ENCODE measurements around the gene KCNT1.

GRCh38 chr9:135729480-135729879 is 27.5 kb downstream of the KCNT1 start:
- TF ChIP-seq ESRRA (IDR thresholded peaks at IDR 0.05; ENCODE audit: borderline replicate concordance, low read length) (no peak), POLR2A (IDR thresholded peaks at IDR 0.05; ENCODE audit: low read length) (no peak), CTCF (IDR thresholded peaks at IDR 0.05) (no peak), MAZ (IDR thresholded peaks at IDR 0.05; ENCODE audit: borderline replicate concordance, low read depth, low read length) (no peak), NR3C1 (IDR thresholded peaks at IDR 0.05) (no peak), USF2 (IDR thresholded peaks at IDR 0.05) (no peak), RAD21 (conservative IDR thresholded peaks at IDR 0.05 in 1 of 2, IDR thresholded peaks at IDR 0.05 in 1 of 2) (no peak), SREBF2 (IDR thresholded peaks at IDR 0.05) (no peak), JUN (IDR thresholded peaks at IDR 0.05) (no peak)
- TF ChIP-seq, protein P1, sequence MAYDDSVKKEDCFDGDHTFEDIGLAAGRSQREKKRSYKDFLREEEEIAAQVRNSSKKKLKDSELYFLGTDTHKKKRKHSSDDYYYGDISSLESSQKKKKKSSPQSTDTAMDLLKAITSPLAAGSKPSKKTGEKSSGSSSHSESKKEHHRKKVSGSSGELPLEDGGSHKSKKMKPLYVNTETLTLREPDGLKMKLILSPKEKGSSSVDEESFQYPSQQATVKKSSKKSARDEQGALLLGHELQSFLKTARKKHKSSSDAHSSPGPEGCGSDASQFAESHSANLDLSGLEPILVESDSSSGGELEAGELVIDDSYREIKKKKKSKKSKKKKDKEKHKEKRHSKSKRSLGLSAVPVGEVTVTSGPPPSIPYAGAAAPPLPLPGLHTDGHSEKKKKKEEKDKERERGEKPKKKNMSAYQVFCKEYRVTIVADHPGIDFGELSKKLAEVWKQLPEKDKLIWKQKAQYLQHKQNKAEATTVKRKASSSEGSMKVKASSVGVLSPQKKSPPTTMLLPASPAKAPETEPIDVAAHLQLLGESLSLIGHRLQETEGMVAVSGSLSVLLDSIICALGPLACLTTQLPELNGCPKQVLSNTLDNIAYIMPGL (CRISPR knock-in tag; IDR thresholded peaks at IDR 0.05; ENCODE audit: borderline replicate concordance): no peak
- TF ChIP-seq, protein P2, sequence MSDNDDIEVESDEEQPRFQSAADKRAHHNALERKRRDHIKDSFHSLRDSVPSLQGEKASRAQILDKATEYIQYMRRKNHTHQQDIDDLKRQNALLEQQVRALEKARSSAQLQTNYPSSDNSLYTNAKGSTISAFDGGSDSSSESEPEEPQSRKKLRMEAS (IDR thresholded peaks at IDR 0.05): no peak
